Epithelial cell of proximal tubule (primary cell): Measurements from ENCODE around the gene SLC5A6. TPM values are rescaled to one million over a fixed set of nuclear protein-coding genes. Genes with fewer than 3 reads are reported as not detected.
"Not testable (repeated sequence)": the region's sequence is repeated elsewhere in the genome, so short reads cannot be mapped to it uniquely, and the experiment has no call there.

Experiments
- DNase-seq: peaks from one replicate; pipeline ENCODE4 v3.0.0-alpha.2; 2011; ENCODE audit warnings: low read depth
- H3K4me3 ChIP-seq: 2 replicates; pipeline ENCODE4 v1.5.1; 2011; ENCODE audit warnings: low read depth, mild to moderate bottlenecking, low read length
- total RNA-seq: library from RNA; depleted of rRNA; stranded (reverse); fragments of >200 nt; gene quantifications from 2 replicates; pipeline ENCODE4 v1.2.3, GENCODE V29; 2015
- TF ChIP-seq, protein P1 (sequence below): conservative IDR thresholded peaks from 2 replicates; pipeline ENCODE4 v1.5.1; 2012; ENCODE audit warnings: low read depth, mild to moderate bottlenecking, low read length

The SLC5A6 gene
- total RNA-seq, 1 donor from 2014 or later, result 51.5 TPM

DNA sequence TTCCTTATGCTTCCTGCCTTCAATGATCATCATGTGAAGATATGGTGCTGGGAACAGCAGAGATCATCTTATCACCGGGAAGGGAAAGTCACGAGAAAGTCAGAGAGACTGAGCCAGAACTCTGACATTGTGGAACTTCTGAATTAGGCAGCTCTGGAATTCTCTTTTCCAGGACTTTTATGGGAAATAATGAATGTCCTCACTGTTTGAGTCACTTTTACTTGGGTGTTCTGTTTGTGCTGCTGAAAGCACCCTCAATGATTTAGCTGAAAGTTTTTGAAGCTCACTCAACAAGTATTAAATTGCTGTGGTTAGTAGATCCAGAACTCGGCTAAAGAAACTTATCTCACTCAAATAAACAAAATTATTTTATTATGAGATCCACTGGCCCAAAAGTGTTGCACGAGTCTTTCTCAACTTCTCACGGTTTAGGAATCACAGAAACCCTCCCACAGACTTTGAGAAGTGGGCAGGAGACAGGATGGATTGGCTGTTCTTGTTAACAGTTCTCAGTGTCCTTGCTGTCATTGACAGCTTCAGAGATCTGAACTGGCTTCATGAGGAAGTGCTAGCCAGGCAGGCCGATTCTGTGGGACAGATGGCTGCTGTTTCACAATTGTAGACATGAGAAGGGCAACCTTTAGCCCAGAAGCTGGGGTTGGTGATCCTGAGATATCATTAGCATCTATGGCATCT is 26.6 kb downstream of the SLC5A6 start:
- TF ChIP-seq, protein P1, sequence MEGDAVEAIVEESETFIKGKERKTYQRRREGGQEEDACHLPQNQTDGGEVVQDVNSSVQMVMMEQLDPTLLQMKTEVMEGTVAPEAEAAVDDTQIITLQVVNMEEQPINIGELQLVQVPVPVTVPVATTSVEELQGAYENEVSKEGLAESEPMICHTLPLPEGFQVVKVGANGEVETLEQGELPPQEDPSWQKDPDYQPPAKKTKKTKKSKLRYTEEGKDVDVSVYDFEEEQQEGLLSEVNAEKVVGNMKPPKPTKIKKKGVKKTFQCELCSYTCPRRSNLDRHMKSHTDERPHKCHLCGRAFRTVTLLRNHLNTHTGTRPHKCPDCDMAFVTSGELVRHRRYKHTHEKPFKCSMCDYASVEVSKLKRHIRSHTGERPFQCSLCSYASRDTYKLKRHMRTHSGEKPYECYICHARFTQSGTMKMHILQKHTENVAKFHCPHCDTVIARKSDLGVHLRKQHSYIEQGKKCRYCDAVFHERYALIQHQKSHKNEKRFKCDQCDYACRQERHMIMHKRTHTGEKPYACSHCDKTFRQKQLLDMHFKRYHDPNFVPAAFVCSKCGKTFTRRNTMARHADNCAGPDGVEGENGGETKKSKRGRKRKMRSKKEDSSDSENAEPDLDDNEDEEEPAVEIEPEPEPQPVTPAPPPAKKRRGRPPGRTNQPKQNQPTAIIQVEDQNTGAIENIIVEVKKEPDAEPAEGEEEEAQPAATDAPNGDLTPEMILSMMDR, result no peak
- DNase-seq, result no peak
- H3K4me3 ChIP-seq, result no peak overlapping the region

DNA sequence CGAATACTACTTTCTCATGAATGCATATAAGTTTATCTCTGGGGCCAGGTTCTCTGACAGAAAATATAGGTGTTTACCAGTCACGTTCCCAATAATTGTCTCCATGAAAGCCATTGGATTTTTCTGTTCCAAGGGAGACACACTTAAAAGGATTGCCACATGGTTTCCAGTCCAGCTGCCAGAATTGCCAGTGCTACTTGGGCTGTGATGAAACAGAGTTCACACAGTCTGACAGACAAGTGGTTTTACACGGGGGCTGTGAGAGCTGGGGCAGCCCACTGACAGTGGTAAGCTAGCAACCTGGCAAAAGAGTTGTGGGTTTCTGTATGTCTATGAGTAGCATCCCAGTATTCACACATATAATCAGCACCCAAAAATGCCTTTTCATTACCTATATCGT is 28.0 kb downstream of the SLC5A6 start:
- DNase-seq, result no peak
- no peak overlapping the region for H3K4me3 ChIP-seq
- TF ChIP-seq, protein P1, result no peak

DNA sequence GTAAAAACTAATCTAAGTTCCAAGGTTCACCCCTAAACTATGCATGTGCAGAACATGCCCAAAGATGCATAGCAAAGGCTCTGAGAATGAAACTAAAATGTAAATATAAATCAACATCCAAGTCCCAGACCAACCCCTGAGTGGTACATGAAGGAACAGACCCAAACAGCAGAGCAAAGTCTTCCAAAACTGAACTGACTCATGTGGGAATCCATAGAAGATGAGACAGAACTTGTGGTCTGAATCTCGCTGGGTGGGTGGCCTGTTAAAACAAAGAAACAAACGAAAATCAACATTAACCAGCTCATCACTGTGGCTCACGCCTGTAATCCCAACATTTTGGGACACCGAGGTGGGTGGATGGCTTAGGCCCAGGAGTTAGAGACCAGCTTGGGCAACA is 29.7 kb downstream of the SLC5A6 start:
- DNase-seq, result no peak
- TF ChIP-seq, protein P1, result no peak

DNA sequence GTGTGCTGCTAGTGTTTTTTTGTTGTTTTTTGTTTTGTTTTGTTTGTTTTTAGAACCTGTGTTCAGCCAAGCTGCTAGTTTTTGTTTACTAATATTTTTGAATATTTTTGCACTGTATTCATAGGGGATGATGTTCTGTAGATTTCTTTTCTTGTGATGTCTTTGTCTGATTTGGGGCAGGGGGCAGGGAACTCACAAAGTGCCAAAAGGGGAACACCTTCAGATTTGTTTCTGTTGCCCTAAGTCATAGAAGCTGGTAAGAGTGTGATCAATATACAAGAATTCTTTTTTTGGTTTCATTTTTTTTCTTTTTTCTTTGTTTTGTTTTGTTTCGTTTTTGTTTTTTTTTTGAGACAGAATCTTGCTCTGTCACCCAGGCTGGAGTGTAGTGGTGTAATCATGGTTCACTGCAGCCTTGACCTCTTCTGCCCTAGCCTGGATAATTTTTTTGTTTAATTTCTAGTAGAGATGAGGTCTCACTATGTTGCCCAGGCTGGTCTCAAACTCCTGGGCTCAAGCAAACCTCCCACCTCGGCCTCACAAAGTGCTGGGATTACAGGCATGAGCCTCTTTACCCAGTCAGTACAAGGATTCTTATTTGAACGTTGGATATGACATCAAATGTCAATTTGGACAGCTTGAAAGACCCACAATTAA is 32.6 kb downstream of the SLC5A6 start:
- H3K4me3 ChIP-seq, result no peak overlapping the region
- TF ChIP-seq, protein P1, result no peak
- no peak for DNase-seq

More for the DNA sequence above, 29.7 kb downstream of the SLC5A6 start:
- no peak overlapping the region for H3K4me3 ChIP-seq

DNA sequence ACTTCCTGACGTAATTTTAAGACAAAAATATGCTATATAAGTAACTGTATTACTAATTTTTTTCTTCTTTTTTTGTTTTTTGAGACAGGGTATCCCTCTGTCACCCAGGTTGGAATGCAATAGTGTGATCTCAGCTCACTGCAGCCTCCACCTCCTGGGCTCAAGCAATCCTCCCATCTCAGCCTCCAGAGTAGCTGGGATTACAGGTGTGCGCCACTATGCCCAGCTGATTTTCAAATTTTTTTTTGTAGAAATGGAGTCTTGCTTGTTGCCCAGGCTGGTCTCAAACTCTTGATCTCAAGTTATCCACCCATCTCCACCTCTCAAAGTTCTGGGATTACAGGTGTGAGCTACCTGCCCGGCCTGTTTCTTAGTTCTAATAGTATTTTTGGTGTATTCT is 33.6 kb downstream of the SLC5A6 start:
- TF ChIP-seq, protein P1, result no peak
- DNase-seq, result no peak

DNA sequence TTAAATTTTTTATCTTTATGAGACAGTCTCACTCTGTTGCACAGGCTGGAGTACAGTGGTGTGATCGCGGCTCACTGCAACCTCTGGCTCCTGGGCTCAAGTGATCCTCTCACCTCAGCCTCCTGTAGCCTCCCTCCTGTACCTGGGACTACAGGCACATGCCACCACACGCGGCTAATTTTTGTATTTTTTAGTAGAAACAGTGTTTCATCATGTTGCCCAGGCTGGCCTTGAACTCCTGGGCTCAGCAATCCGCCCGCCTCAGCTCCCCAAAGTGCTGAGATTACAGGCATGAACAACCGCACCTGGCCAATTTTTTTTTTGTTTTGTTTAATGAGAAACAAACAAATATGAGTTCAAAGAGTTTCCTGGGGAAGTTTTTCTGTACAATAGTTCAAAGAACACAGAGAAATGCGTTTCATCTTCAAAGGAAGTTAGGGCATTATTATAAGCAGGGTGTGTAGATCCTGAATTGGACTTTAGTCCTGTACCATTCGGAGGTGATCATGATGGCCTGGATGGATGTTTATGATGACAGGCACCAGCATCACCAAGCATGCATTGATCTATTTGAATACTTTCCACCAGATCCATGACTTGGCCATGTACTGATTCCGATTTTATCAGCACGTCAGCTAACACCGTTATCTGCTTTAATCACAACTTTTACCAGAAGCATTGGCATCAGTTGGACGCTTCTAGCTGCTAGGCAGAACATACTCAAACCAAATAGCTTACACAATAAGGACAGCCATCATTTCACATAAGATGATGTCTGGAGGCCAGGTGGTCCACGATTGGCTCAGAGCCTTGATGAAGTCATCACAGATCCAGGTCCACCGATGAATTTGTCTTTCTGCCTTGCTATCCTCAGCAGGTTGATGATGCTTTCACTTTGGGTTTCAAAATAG is 34.4 kb downstream of the SLC5A6 start:
- TF ChIP-seq, protein P1, result no peak
- DNase-seq, result no peak
- H3K4me3 ChIP-seq, result no peak overlapping the region

More for the DNA sequence above, 33.6 kb downstream of the SLC5A6 start:
- H3K4me3 ChIP-seq, result no peak overlapping the region

DNA sequence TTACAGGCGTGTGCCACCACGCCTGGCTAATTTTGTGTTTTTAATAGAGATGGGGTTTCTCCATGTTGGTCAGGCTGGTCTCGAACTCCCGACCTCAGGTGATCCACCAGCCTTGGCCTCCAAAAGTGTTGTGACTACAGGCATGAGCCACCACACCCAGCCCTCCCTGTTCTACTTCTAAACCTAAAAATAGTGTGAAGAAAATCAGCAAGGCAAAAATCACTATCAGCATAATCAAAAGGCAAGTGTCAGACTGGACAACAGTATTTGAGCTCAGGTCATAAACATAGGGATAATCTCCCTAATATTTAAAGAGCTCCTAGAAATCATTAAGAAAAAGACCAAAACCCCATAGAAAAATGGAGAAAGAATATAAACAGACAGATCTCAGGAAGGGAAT is 36.3 kb downstream of the SLC5A6 start:
- not testable (repeated sequence) for DNase-seq, H3K4me3 ChIP-seq
